A673 (cell line): ENCODE data around the gene LARGE1. TPM values are rescaled to one million over a fixed set of nuclear protein-coding genes. Genes with fewer than 3 reads are reported as not detected.

Experiments
- BruUV-seq: library from RNA; stranded (reverse); fragments of 400-500 nt; replicated peaks from 2 replicates; lab custom pipeline; 2021; lab: Mats Ljungman, UMichigan
- CTCF ChIA-PET: fragments of 300-600 bp; sonication (Branson Sonifier 250); formaldehyde crosslinking; loops from one replicate; lab custom pipeline; 2022; ENCODE audit warnings: antibody characterized with exemption; lab: Charles Lee
- POLR2A ChIA-PET: fragments of 300-600 bp; sonication (Branson Sonifier 250); formaldehyde crosslinking; loops from one replicate; lab custom pipeline; 2022; ENCODE audit warnings: antibody characterized with exemption; ENCODE audit not compliant: low non-redundant PET; lab: Charles Lee
- DNase-seq: peaks from one replicate; pipeline ENCODE4 v3.0.0-alpha.2; 2015; ENCODE audit warnings: low spot score
- H3K27ac ChIP-seq: fragments of 200-600 bp; sonication (generic); 2 replicates; pipeline ENCODE4 v1.5.1; 2016; ENCODE audit warnings: mixed run types, low read depth, mild to moderate bottlenecking, mixed read lengths, antibody characterized with exemption, low read length; ENCODE audit not compliant: poor library complexity, severe bottlenecking
- H3K27me3 ChIP-seq: fragments of 200-600 bp; sonication (generic); replicated peaks from 2 replicates; pipeline ENCODE4 v1.6.1; 2017; ENCODE audit warnings: mixed run types, low read depth, mild to moderate bottlenecking, mixed read lengths, antibody characterized with exemption, low read length; ENCODE audit not compliant: insufficient read depth, poor library complexity
- H3K36me3 ChIP-seq: fragments of 200-600 bp; sonication (generic); 2 replicates; pipeline ENCODE4 v1.6.1; 2016; ENCODE audit warnings: mixed run types, mild to moderate bottlenecking, mixed read lengths, antibody characterized with exemption, low read length; ENCODE audit not compliant: insufficient read depth, poor library complexity, severe bottlenecking
- H3K4me1 ChIP-seq: fragments of 200-600 bp; sonication (generic); 2 replicates; pipeline ENCODE4 v1.6.1; 2017; ENCODE audit warnings: mixed run types, mild to moderate bottlenecking, mixed read lengths, antibody characterized with exemption, low read length; ENCODE audit not compliant: insufficient read depth, poor library complexity, severe bottlenecking
- H3K4me3 ChIP-seq: fragments of 200-600 bp; sonication (generic); 2 replicates; pipeline ENCODE4 v1.5.1; 2016; ENCODE audit warnings: low read depth, mixed run types, mild to moderate bottlenecking, mixed read lengths, low read length; ENCODE audit not compliant: poor library complexity, severe bottlenecking
- H3K9me3 ChIP-seq: fragments of 200-600 bp; sonication (generic); 2 replicates; pipeline ENCODE4 v1.6.1; 2016; ENCODE audit warnings: mixed run types, low read depth, mild to moderate bottlenecking, mixed read lengths, antibody characterized with exemption, low read length; ENCODE audit not compliant: poor library complexity, severe bottlenecking
- EZH2 ChIP-seq: fragments of 200-600 bp; sonication (generic); IDR thresholded peaks from 2 replicates; pipeline ENCODE4 v1.6.1; 2017; ENCODE audit warnings: borderline replicate concordance, low read depth, mild to moderate bottlenecking, mixed read lengths, antibody characterized with exemption, low read length; ENCODE audit not compliant: poor library complexity, severe bottlenecking
- intact Hi-C: fragments of 100-400 bp; cut with micrococcal nuclease; formaldehyde crosslinking; loops from one replicate; pipeline ENCODE4 v1.10.0; 2022; ENCODE audit not compliant: unreplicated experiment
- total RNA-seq: library from RNA; stranded (reverse); gene quantifications from 2 replicates; pipeline ENCODE4 v1.2.3, GENCODE V29; 2021
- TF ChIP-seq, protein P1 (sequence below): fragments of 300-800, 200-600 bp; sonication (generic); conservative IDR thresholded peaks from 2 replicates; pipeline ENCODE4 v1.5.1; 2017; ENCODE audit warnings: low read depth, mild to moderate bottlenecking, antibody characterized with exemption, low read length, moderate library complexity, mixed read lengths

Gene LARGE1
- total RNA-seq, 1 experiment from 2014 or later, result not detected

DNA sequence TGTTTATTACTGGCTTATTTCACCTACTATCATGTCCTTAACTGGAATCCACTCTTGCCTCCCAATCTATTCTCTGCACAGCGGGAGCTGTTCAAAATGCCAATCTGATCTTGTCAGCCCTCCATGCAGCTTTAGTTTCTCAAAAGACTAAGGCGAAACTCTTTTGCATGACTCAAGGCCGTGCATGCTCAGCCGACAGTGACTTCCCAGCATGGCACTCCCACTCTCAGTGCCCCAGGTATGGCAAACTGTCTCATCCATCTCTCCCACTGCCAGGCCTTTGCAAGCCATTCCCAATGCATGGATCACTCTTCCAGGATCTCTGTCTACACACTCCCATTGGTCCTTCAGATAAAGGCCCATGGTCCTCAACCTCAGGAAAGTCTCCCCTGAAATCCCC, 245.9 kb downstream of the LARGE1 start:
- CTCF ChIA-PET, result no interaction called here
- Histone ChIP-seq H3K27ac (no peak overlapping the region), H3K27me3 (no peaks in the 10 kb centered on the region), H3K36me3 (no peaks in the 10 kb centered on the region), H3K9me3 (peaks cover 25% of the 10 kb centered on the region), H3K4me3 (no peak overlapping the region), H3K4me1 (no peaks in the 10 kb centered on the region)
- BruUV-seq, result no TSS peak
- no peak for DNase-seq
- no peak for TF ChIP-seq EZH2
- TF ChIP-seq, protein P1, sequence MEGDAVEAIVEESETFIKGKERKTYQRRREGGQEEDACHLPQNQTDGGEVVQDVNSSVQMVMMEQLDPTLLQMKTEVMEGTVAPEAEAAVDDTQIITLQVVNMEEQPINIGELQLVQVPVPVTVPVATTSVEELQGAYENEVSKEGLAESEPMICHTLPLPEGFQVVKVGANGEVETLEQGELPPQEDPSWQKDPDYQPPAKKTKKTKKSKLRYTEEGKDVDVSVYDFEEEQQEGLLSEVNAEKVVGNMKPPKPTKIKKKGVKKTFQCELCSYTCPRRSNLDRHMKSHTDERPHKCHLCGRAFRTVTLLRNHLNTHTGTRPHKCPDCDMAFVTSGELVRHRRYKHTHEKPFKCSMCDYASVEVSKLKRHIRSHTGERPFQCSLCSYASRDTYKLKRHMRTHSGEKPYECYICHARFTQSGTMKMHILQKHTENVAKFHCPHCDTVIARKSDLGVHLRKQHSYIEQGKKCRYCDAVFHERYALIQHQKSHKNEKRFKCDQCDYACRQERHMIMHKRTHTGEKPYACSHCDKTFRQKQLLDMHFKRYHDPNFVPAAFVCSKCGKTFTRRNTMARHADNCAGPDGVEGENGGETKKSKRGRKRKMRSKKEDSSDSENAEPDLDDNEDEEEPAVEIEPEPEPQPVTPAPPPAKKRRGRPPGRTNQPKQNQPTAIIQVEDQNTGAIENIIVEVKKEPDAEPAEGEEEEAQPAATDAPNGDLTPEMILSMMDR, result no peak
- intact Hi-C loops, result no loop called here
- POLR2A ChIA-PET, result no interaction called here

DNA sequence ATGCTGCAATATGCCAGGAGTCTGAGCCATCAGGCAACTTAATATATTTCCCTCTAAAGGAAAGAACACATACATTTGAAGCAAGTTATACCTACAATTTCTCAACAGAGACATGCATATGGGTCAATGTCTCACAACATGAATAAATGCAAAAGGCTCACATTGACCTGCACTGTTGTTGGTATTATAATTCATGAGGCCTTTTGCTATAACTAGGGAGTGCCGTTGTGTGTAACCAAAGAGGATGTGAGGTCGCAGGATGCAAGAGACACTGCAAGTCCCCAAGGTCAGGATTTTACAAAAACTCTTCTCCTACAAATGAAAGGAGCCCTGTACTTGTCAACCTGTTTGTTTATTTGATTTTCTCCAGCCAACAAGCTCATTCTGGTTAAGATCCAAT, 250.5 kb downstream of the LARGE1 start:
- Histone ChIP-seq H3K4me3 (no peak overlapping the region), H3K27me3 (no peaks in the 10 kb centered on the region), H3K27ac (no peak overlapping the region), H3K9me3 (peaks cover 21% of the 10 kb centered on the region), H3K36me3 (no peaks in the 10 kb centered on the region), H3K4me1 (no peaks in the 10 kb centered on the region)
- no peak for DNase-seq
- intact Hi-C loops, result no loop called here
- TF ChIP-seq, protein P1, result no peak
- TF ChIP-seq EZH2, result no peak
- no TSS peak for BruUV-seq
- CTCF ChIA-PET, result no interaction called here
- POLR2A ChIA-PET, result no interaction called here

DNA sequence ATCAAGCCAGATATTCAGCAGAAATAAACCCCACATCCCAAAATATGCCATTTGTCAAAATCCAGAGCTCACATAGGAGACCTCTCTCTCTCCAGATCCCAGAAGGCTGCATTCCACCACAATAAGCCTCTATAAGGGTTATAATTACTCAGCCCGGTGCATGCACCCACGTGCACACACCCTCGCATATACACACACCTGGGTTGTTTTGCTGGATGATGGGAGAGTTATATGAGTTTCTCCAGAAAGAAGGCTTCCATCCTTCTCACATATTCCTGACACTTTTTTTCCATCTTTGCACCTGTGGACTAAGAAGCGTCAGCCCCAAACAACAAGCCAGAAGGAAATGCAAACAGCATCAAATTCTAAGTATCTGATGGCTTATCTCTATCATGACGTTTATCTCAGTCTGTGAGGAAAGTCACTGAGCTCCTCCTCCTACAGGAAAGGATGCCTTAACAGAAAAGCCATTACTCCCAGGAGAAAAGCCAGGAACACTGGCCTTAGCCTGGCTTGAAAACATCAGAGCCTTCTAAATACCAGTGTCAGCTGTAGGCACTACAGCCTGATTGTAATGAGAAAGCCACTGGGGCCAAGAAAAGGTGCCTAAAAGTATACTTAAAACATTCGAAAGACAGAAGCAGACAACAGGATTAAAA, 253.2 kb downstream of the LARGE1 start:
- no peak overlapping the region for H3K4me3 ChIP-seq
- POLR2A ChIA-PET, result no interaction called here
- BruUV-seq, result no TSS peak

More for the DNA sequence above, 253.2 kb downstream of the LARGE1 start:
- CTCF ChIA-PET, result no interaction called here
- no peak for TF ChIP-seq EZH2
- TF ChIP-seq, protein P1, result no peak
- Histone ChIP-seq H3K27ac (no peak overlapping the region), H3K4me1 (no peaks in the 10 kb centered on the region), H3K9me3 (peaks cover 26% of the 10 kb centered on the region), H3K27me3 (no peaks in the 10 kb centered on the region), H3K36me3 (no peaks in the 10 kb centered on the region)
- intact Hi-C loops, result no loop called here
- DNase-seq, result no peak
